LoVo (cell line): Measurements from ENCODE around the gene GRM8.

Source experiments
- DNase-seq: peaks from one replicate; pipeline ENCODE4 v3.0.0-alpha.2; 2016; ENCODE audit warnings: low spot score

Gene GRM8

GRCh38 chr7:126501617-126502016, 751.1 kb downstream of the GRM8 start:
- no peak for DNase-seq

GRCh38 chr7:126499481-126499880, 753.3 kb downstream of the GRM8 start:
- no peak for DNase-seq

- DNase-seq: no peak
Measured at GRCh38 chr7:126495733-126496132, 757.0 kb downstream of the GRM8 start.

DNA sequence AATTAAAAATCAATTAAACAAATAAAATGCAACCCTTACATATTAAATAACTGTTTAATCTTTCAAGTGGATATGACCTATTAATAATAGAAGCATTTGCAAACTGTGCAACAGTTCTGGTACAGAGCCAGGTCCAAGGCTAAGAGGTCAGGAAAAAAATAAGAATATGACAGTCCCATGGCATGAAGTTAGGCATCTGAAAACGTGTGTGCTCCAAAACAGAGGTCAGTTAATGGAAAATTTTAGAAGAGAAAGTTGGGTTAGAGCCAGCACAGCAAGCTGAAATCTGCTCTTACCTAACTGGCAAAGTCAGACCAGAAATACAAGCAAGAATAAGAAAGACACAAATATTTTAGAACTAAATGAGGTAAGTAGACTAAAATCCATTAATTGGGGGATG, 757.7 kb downstream of the GRM8 start:
- no peak for DNase-seq

- DNase-seq: no peak
Measured at GRCh38 chr7:126493801-126494200, 758.9 kb downstream of the GRM8 start.

DNA sequence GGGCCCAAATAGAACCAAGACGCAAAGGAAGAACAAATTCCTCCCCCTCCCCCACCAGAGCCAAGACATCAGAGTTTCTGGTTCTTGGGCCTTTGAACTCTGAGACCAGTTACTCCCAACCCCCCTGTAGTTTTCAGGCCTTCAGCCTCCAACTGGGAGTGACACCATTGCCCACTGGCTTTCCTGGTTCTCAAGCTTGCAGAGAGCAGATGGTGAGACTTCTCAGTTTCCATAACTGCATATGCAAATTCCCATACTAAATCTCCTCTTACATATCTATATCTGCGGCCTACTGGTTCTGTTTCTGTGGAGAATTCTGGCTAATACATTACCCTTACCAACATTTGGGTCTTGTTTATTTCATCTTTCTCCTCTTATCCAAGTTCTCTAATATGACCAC, 762.9 kb downstream of the GRM8 start:
- no peak for DNase-seq

- DNase-seq: no peak
Measured at GRCh38 chr7:126487728-126488442, 764.9 kb downstream of the GRM8 start.

- DNase-seq: no peak
Measured at GRCh38 chr7:126486806-126487205, 765.9 kb downstream of the GRM8 start.

DNA sequence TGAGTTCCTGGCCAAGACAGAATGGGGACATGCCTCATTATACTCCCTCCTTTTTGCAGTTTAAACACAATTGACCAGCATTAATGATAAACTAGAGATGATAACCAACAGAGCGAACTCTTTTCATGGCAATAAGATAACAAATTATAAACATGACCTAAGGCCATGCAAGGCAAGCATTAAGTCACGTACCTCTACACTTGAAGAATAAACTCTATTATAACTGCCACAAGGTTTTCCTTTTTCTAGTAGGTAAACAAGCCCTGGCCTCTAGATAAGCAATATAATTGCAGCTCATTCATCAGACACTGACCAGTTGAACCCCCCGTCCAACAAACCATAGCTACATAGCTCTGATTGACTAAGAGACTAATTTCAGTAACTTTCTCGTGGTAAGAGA, 767.0 kb downstream of the GRM8 start:
- no peak for DNase-seq

DNA sequence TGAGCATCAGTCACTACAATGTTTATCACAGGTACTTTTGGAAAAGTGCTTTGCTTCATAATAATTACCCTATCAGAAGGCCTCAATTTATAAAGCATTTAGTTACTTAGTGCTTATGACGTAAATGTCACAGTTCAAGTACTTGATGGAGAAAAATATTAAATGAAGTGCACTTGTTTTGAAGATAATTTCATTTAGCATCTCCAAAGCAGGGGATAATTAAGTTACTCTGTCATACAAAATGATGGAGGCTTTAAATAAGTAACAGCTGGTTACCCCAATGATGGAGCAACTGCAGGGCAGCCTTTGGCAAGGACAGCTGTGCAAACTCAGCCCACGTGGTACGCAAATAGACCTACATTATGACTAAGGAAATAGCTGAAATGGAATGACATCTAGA, 768.8 kb downstream of the GRM8 start:
- DNase-seq: no peak

- DNase-seq: no peak
Measured at GRCh38 chr7:126472825-126473224, 779.9 kb downstream of the GRM8 start.

GRCh38 chr7:126462405-126462804, 790.3 kb downstream of the GRM8 start:
- no peak for DNase-seq

- no peak for DNase-seq
Measured at GRCh38 chr7:126460664-126461063, 792.1 kb downstream of the GRM8 start.

GRCh38 chr7:126453104-126453503, 799.6 kb downstream of the GRM8 start:
- no peak for DNase-seq

- DNase-seq: no peak
Measured at GRCh38 chr7:126450269-126450671, 802.5 kb downstream of the GRM8 start.

DNA sequence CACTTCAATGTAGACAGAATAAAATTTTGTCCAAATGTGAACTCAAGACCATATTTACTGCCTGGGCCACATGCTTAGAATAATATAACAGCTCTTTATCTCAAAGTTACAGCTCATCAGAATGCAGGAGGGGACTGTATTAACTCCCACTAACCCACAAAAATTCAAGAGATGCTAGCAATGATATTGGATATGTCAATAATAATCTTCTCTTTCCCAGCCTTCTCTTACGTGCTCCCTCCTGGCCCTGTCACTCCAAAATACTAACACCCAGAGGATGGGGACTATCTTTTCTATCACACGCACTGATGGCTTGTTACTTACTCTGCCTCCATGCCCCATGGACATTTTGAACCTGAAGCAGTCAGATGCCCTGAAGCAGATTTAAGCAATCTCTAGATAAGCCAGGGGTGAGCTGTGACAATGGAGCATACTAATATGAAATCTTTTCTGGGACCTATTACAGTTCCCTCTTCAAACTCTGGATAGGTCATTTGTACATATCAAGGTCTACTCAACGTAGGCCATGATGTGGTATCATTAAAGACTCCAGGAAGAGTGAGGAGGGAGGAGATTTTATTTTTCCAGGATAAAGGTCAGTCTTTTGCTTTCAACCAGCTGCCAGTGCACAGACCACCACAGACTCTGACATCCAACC, 803.0 kb downstream of the GRM8 start:
- DNase-seq: no peak

GRCh38 chr7:126447984-126448383, 804.8 kb downstream of the GRM8 start:
- no peak for DNase-seq

DNA sequence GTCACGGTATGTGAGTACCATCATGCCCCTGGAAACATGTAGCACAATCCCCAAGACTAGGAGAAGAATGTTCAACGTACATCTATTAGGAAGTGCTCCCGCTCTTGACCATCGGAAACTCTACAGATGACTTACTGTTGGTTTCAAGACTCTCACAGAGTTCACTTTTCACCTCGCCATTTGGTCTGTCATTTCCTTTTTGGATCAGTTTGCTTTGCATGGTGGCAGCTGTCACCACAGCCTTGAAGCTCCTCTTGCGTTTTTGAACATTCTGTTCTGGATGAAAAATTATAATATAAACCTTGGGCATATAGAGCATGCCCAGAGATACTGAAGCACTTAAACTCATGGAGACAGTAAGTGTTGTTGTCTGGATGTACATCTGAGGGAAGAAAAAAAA, 806.8 kb downstream of the GRM8 start:
- no peak for DNase-seq

- DNase-seq: no peak
Measured at GRCh38 chr7:126443951-126444350, 808.8 kb downstream of the GRM8 start.

- DNase-seq: no peak
Measured at GRCh38 chr7:126442908-126443307, 809.8 kb downstream of the GRM8 start.

DNA sequence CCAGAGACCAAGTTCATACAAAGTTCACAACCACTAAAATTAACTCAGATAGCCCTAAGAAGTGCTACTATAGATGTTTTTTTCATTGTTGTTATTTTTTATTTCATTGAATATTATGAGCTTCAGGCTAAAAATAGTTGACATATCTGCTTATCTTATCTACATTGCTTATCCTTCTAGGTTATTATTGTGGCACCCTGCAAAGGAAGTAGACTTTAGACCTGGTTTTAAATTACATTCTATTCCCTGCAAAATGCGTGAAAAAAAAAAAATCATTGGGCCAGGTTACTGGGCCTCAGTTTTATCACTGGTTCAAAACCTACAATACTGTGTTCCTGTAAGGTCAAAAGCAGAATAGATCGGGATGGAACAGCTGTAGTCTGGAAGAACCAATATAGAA, 811.0 kb downstream of the GRM8 start:
- no peak for DNase-seq

DNA sequence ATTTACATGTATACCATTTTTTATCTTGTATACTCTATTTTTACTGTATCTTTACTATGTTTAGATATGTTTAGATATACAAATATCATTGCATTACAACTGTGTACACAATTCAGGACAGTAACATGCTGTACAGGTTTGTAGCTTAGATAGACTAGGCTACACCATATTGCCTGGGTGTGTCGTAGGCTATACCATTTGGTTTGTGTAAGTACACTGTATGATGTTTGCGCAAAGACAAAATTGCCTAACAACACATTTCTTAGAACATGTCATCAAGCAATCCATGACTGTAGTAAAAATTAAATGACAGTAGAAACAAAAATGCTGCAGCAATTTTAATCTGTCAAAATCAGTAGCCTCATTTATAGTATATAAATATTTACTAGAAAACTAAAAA, 812.2 kb downstream of the GRM8 start:
- DNase-seq: no peak

- no peak for DNase-seq
Measured at GRCh38 chr7:126436213-126436868, 816.4 kb downstream of the GRM8 start.
